ENCODE measurements around the gene CTNNA3.

DNA sequence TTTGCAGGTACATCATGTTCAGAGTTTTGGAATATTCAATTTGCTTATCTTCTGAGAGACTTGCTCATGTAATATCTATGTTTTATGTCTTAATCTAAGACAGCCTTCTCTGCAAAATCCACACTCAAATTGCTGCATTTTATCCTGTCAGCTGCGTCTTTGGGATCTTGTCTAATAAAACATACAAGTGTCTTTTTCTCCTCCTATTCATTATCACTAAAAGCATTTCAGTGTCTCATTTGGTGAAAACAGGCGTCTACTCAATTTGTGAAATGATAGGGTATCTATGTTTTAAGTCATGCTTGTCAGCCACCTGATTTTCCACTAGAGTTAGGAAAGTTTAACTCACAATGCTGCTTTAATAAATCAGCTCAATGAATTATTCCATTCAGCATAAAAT is 882.9 kb downstream of the CTNNA3 start:
- TF ChIP-seq, protein P1, sequence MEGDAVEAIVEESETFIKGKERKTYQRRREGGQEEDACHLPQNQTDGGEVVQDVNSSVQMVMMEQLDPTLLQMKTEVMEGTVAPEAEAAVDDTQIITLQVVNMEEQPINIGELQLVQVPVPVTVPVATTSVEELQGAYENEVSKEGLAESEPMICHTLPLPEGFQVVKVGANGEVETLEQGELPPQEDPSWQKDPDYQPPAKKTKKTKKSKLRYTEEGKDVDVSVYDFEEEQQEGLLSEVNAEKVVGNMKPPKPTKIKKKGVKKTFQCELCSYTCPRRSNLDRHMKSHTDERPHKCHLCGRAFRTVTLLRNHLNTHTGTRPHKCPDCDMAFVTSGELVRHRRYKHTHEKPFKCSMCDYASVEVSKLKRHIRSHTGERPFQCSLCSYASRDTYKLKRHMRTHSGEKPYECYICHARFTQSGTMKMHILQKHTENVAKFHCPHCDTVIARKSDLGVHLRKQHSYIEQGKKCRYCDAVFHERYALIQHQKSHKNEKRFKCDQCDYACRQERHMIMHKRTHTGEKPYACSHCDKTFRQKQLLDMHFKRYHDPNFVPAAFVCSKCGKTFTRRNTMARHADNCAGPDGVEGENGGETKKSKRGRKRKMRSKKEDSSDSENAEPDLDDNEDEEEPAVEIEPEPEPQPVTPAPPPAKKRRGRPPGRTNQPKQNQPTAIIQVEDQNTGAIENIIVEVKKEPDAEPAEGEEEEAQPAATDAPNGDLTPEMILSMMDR (IDR thresholded peaks at IDR 0.05; ENCODE audit: poor library complexity, severe bottlenecking) = no peak
- TF ChIP-seq TAF1 (IDR thresholded peaks at IDR 0.05; ENCODE audit: low read depth) = no peak
- no peak for TF ChIP-seq RAD21 (conservative IDR thresholded peaks at IDR 0.05)
